ENCODE results near the gene RAMP3. TPM values are rescaled to one million over a fixed set of nuclear protein-coding genes. Genes with fewer than 3 reads are reported as not detected.

Gene RAMP3, protein sequence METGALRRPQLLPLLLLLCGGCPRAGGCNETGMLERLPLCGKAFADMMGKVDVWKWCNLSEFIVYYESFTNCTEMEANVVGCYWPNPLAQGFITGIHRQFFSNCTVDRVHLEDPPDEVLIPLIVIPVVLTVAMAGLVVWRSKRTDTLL
- total RNA-seq (10 to 100 TPM in 2 of 5 donors, 1 to 10 TPM in 3; 2.6 to 17.6 (median 6.2) TPM), polyA plus RNA-seq (10 to 100 TPM; 10.3 to 21.8 (median 11.9) TPM)
- long read RNA-seq, donor 1, partial matches to known transcripts = 0 of 2 reads
- long read RNA-seq, donor 1, other reads (novel, unspliced or antisense) = 0 of 2 reads
- long read RNA-seq, donor 2, partial matches to known transcripts = 0 of 1 reads
- long read RNA-seq, donor 2, other reads (novel, unspliced or antisense) = 0 of 1 reads
- long read RNA-seq, donor 3 = 0 reads
- long read RNA-seq, donor 4 = 0 reads
- long read RNA-seq, donor 5, partial matches to known transcripts = 0 of 5 reads
- long read RNA-seq, donor 5, other reads (novel, unspliced or antisense) = 0 of 5 reads
- long read RNA-seq, donor 6, transcript RAMP3-201 (3 exons, 1,323 nt) = major isoform, 6 of 13 reads
- long read RNA-seq, donor 6, partial matches to known transcripts = 7 of 13 reads
- long read RNA-seq, donor 6, other reads (novel, unspliced or antisense) = 0 of 13 reads
- long read RNA-seq, donor 7, transcript RAMP3-201 (3 exons, 1,323 nt) = major isoform, 5 of 5 reads
- long read RNA-seq, donor 7, partial matches to known transcripts = 0 of 5 reads
- long read RNA-seq, donor 7, other reads (novel, unspliced or antisense) = 0 of 5 reads
- long read RNA-seq, donor 8 = 0 reads
- long read RNA-seq, donor 9, partial matches to known transcripts = 0 of 1 reads
- long read RNA-seq, donor 9, other reads (novel, unspliced or antisense) = 0 of 1 reads
- long read RNA-seq, donor 10, partial matches to known transcripts = 0 of 1 reads
- long read RNA-seq, donor 10, other reads (novel, unspliced or antisense) = 0 of 1 reads

DNA sequence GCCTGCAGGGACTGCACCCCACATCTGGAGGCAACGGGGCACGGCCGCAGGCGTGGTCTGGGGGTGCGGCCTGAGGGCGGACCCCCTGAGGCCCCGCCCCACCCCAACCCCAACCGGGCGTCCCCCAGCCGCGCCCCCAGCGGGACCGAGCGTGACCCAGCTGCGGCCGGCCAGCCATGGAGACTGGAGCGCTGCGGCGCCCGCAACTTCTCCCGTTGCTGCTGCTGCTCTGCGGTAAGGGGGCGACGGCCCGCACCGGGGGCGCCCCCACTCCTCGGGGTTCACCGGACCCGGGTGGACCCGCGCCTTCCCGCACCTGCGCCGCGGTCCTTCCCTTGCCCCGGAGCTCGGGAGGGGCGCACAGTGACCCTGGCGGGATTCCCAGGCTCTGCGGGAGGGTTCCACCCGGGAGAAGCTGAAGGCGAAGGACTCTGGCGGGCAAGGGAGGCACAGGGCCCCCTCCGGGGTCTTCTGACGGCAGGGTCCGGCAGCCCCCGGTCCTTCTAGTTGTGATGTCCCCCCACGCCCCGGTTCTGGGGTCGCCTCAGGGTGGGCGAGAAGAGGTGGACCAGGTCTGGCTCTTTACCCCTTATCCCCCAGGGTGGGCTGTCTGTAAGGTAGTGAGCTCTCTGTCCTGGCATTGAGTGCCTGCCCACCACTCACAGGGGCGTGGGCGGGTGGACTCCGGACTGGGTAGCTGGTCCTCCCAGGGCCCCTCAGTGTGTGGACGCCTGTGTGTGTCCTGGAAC, at the start of gene RAMP3:
RAMP3 (plus strand) TSS at position 139 of the 749 bp plus-strand sequence; CDS start at position 177, 38 bp downstream.
- Histone ChIP-seq H3K27ac (peak within 1 kb of the TSS; percentile 21 to 66 (median 53)), H3K27me3 (peaks cover 0 to 50% (median 20%) of the 10 kb centered on the region in 3 donors), H3K4me3 (peak within 1 kb of the TSS; percentile 34 to 52 (median 40)), H3K36me3 (no peaks in the 10 kb centered on the region), H3K4me1 (peaks cover 0 to 14% (median 10%) of the 10 kb centered on the region in 4 donors), H3K9me3 (no peaks in the 10 kb centered on the region)
- DNase-seq = peak in 1 of 2 donors; percentile 37
- no peak for TF ChIP-seq POLR2A (IDR thresholded peaks at IDR 0.05)
- no peak for TF ChIP-seq POLR2AphosphoS5 (IDR thresholded peaks at IDR 0.05)
- TF ChIP-seq EP300 (IDR thresholded peaks at IDR 0.05) = no peak
- TF ChIP-seq, protein P1, sequence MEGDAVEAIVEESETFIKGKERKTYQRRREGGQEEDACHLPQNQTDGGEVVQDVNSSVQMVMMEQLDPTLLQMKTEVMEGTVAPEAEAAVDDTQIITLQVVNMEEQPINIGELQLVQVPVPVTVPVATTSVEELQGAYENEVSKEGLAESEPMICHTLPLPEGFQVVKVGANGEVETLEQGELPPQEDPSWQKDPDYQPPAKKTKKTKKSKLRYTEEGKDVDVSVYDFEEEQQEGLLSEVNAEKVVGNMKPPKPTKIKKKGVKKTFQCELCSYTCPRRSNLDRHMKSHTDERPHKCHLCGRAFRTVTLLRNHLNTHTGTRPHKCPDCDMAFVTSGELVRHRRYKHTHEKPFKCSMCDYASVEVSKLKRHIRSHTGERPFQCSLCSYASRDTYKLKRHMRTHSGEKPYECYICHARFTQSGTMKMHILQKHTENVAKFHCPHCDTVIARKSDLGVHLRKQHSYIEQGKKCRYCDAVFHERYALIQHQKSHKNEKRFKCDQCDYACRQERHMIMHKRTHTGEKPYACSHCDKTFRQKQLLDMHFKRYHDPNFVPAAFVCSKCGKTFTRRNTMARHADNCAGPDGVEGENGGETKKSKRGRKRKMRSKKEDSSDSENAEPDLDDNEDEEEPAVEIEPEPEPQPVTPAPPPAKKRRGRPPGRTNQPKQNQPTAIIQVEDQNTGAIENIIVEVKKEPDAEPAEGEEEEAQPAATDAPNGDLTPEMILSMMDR (IDR thresholded peaks at IDR 0.05) = no peak
- 14 to 23% (median 14%) methylated on average over 14 to 56 of the region's 56 CpGs for WGBS, 5 donors
- intact Hi-C loops (cut with DNase I; ENCODE audit: low total_unique reads) = loop anchor here (10.0 kb wide), 1 partner anchor 707 kb away; no protein-coding TSS in a partner anchor

DNA sequence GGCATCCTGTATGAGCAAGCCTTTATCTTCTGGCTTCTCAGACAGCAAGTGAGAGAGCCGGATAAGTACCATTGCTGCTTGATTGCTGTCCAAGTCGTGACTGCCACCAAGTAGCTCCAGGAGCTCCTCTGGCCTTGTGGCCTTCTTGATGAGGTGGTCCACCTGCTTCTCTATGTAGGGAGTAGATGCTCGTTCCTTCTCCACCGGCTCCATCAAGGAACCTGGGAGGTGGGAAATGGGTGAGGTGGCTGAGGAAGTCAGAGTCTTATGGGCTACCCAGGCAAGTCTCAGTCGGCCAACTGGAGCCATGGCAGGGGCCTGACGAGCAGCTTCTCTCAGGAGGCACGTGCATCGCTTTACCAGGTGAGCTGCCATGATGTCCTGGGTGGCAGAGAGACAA, 48.7 kb upstream of the RAMP3 start:
- Histone ChIP-seq H3K36me3 (peaks cover 50 to 56% (median 55%) of the 10 kb centered on the region in 4 donors), H3K4me3 (peak overlapping the region in 2 of 4 donors; percentile 1 to 3), H3K4me1 (peaks cover 18 to 67% (median 49%) of the 10 kb centered on the region in 4 donors), H3K27ac (no peak overlapping the region), H3K27me3 (no peaks in the 10 kb centered on the region), H3K9me3 (no peaks in the 10 kb centered on the region)
- intact Hi-C loops (cut with DNase I; ENCODE audit: low total_unique reads) = no loop called here
- no peak for DNase-seq
- 71 to 86% (median 74%) methylated on average over 8 of the region's 8 CpGs for WGBS, 5 donors
- no peak for TF ChIP-seq POLR2A (IDR thresholded peaks at IDR 0.05)
- TF ChIP-seq, protein P1 (IDR thresholded peaks at IDR 0.05) = no peak
- TF ChIP-seq POLR2AphosphoS5 (IDR thresholded peaks at IDR 0.05) = no peak
- no peak for TF ChIP-seq EP300 (IDR thresholded peaks at IDR 0.05)

DNA sequence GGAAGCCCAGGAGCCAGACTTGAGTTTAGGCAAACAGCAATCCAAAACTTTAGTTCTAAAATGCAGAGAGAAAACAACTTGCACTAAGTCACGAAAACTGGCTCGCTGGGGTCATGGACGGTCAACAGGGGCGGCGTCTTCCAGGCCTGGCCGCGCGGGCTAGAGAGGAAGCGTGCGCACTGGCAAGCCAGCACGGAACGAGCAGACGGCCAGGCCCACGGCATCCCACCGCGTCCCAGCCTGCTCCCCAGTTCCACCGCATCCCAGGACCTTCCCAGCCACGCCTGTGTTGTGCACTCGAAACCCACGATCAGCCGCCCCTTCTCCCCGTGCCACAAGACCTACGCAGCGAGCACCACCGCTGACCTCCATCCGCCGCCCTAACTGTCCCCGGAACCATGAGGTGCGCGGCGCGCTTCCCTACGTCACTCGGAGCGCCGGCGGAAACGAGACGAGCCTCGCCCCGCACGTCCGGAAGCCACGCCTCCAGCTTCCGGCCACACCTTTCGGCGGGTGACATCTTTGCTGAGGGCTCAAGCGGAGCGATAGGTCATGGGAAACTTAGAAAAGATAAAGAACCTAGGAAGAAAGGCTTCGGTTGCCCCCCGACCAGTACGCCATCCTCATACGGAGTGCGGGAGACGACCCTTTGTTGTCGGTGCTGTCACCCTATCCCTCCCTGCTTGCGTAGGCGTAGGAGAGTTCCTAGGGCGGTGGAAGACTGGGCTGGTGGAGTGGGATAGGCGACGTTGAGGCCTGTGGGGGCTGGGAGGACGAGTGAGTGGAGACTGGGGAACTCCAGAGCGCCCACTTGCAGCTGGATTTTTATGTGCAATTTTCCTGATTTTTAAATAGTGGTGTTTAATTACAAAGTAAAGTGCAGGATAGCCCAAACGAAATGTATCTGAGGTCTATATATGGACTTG, 46.0 kb upstream of the RAMP3 start, which contains the start of gene TBRG4:
TBRG4 (minus strand) TSS at position 400 of the 926 bp plus-strand sequence. CDS start 2,460 bp downstream, outside the sequence.
- H3K9me3 ChIP-seq = no peaks in the 10 kb centered on the region
- H3K27me3 ChIP-seq = no peaks in the 10 kb centered on the region
- H3K4me1 ChIP-seq = peaks cover 18 to 54% (median 49%) of the 10 kb centered on the region in 4 donors
- intact Hi-C loops (cut with DNase I; ENCODE audit: low total_unique reads) = no loop called here
- peak; percentile 95 to 99 (median 97) for TF ChIP-seq POLR2AphosphoS5 (IDR thresholded peaks at IDR 0.05)
- TF ChIP-seq, protein P1 (IDR thresholded peaks at IDR 0.05) = peak in 2 of 7 experiments; percentile 5 to 32
- peak; percentile 9 for TF ChIP-seq EP300 (IDR thresholded peaks at IDR 0.05)
- TF ChIP-seq POLR2A (IDR thresholded peaks at IDR 0.05) = peak in 1 of 4 donors; percentile 93
- H3K4me3 ChIP-seq = peak within 1 kb of the TSS; percentile 78 to 94 (median 83)
- DNase-seq = peak; percentile 96 to 99
- peak within 1 kb of the TSS; percentile 90 to 97 (median 94) for H3K27ac ChIP-seq
- WGBS, 5 donors = 0 to 1% (median 0%) methylated on average over 55 to 64 of the region's 64 CpGs
- peaks cover 23 to 29% (median 28%) of the 10 kb centered on the region in 4 donors for H3K36me3 ChIP-seq
